Mononuclear cell (primary cell): ENCODE data around the gene HIVEP2. TPM values are rescaled to one million over a fixed set of nuclear protein-coding genes. Genes with fewer than 3 reads are reported as not detected.

Experiments
- H3K27me3 ChIP-seq: 2 replicates; pipeline ENCODE4 v1.6.0; 2011; ENCODE audit warnings: low read length, control low read depth; ENCODE audit not compliant: insufficient read depth
- H3K4me1 ChIP-seq: 2 replicates; pipeline ENCODE4 v1.5.1; 2011; ENCODE audit warnings: mild to moderate bottlenecking, low read length, control low read depth; ENCODE audit not compliant: insufficient read depth
- H3K4me3 ChIP-seq: 2 replicates; pipeline ENCODE4 v1.5.1; 2011; ENCODE audit warnings: mild to moderate bottlenecking, low read length, moderate library complexity
- H3K9me3 ChIP-seq: 2 replicates; pipeline ENCODE4 v1.5.1; 2011; ENCODE audit warnings: low read depth, mild to moderate bottlenecking, control low read depth, low read length
- total RNA-seq: library from RNA; depleted of rRNA; stranded (reverse); fragments of >200 nt; gene quantifications from one replicate; pipeline ENCODE4 v1.2.3, GENCODE V29; 2012

Gene HIVEP2
- total RNA-seq, 1 donor, result 32.0 TPM

GRCh38 chr6:142783499-142783898 is 161.5 kb downstream of the HIVEP2 start:
- no peaks in the 10 kb centered on the region for H3K9me3 ChIP-seq
- H3K4me1 ChIP-seq, result peaks cover 5% of the 10 kb centered on the region
- H3K4me3 ChIP-seq, result no peak overlapping the region
- H3K27me3 ChIP-seq, result no peaks in the 10 kb centered on the region

- no peaks in the 10 kb centered on the region for H3K27me3 ChIP-seq
- H3K4me1 ChIP-seq, result peaks cover 5% of the 10 kb centered on the region
- H3K9me3 ChIP-seq, result no peaks in the 10 kb centered on the region
- no peak overlapping the region for H3K4me3 ChIP-seq
Observed at GRCh38 chr6:142781129-142781528, 163.8 kb downstream of the HIVEP2 start.

- Histone ChIP-seq H3K4me3 (no peak overlapping the region), H3K9me3 (no peaks in the 10 kb centered on the region), H3K27me3 (no peaks in the 10 kb centered on the region), H3K4me1 (peaks cover 5% of the 10 kb centered on the region)
Observed at GRCh38 chr6:142773859-142774648, 170.9 kb downstream of the HIVEP2 start.

- peaks cover 5% of the 10 kb centered on the region for H3K4me1 ChIP-seq
- no peaks in the 10 kb centered on the region for H3K27me3 ChIP-seq
- H3K4me3 ChIP-seq, result no peak overlapping the region
- H3K9me3 ChIP-seq, result no peaks in the 10 kb centered on the region
Observed at GRCh38 chr6:142773324-142773723, 171.7 kb downstream of the HIVEP2 start.

- peaks cover 5% of the 10 kb centered on the region for H3K4me1 ChIP-seq
- H3K9me3 ChIP-seq, result no peaks in the 10 kb centered on the region
- H3K27me3 ChIP-seq, result no peaks in the 10 kb centered on the region
- H3K4me3 ChIP-seq, result no peak overlapping the region
Observed at GRCh38 chr6:142771162-142771561, 173.8 kb downstream of the HIVEP2 start.

- H3K27me3 ChIP-seq, result no peaks in the 10 kb centered on the region
- H3K9me3 ChIP-seq, result no peaks in the 10 kb centered on the region
- H3K4me1 ChIP-seq, result peaks cover 3% of the 10 kb centered on the region
- no peak overlapping the region for H3K4me3 ChIP-seq
Observed at GRCh38 chr6:142765306-142765705, 179.7 kb downstream of the HIVEP2 start.

GRCh38 chr6:142764311-142764710 is 180.7 kb downstream of the HIVEP2 start:
- Histone ChIP-seq H3K4me1 (peaks cover 3% of the 10 kb centered on the region), H3K4me3 (no peak overlapping the region), H3K27me3 (no peaks in the 10 kb centered on the region), H3K9me3 (no peaks in the 10 kb centered on the region)

GRCh38 chr6:142763205-142763604 is 181.8 kb downstream of the HIVEP2 start:
- no peak overlapping the region for H3K4me3 ChIP-seq
- no peaks in the 10 kb centered on the region for H3K9me3 ChIP-seq
- peaks cover 3% of the 10 kb centered on the region for H3K4me1 ChIP-seq
- no peaks in the 10 kb centered on the region for H3K27me3 ChIP-seq

GRCh38 chr6:142761756-142762155 is 183.2 kb downstream of the HIVEP2 start:
- no peaks in the 10 kb centered on the region for H3K27me3 ChIP-seq
- H3K4me3 ChIP-seq, result no peak overlapping the region
- H3K9me3 ChIP-seq, result no peaks in the 10 kb centered on the region
- peaks cover 3% of the 10 kb centered on the region for H3K4me1 ChIP-seq

GRCh38 chr6:142760152-142760551 is 184.8 kb downstream of the HIVEP2 start:
- Histone ChIP-seq H3K27me3 (no peaks in the 10 kb centered on the region), H3K4me1 (peaks cover 3% of the 10 kb centered on the region), H3K9me3 (no peaks in the 10 kb centered on the region), H3K4me3 (no peak overlapping the region)

GRCh38 chr6:142758629-142759025 is 186.3 kb downstream of the HIVEP2 start:
- peaks cover 3% of the 10 kb centered on the region for H3K4me1 ChIP-seq
- H3K27me3 ChIP-seq, result no peaks in the 10 kb centered on the region
- H3K9me3 ChIP-seq, result no peaks in the 10 kb centered on the region
- H3K4me3 ChIP-seq, result no peak overlapping the region

GRCh38 chr6:142757852-142758628 is 186.9 kb downstream of the HIVEP2 start:
- H3K9me3 ChIP-seq, result no peaks in the 10 kb centered on the region
- no peaks in the 10 kb centered on the region for H3K27me3 ChIP-seq
- H3K4me3 ChIP-seq, result no peak overlapping the region
- peaks cover 3% of the 10 kb centered on the region for H3K4me1 ChIP-seq

- Histone ChIP-seq H3K9me3 (no peaks in the 10 kb centered on the region), H3K4me1 (no peaks in the 10 kb centered on the region), H3K4me3 (no peak overlapping the region), H3K27me3 (no peaks in the 10 kb centered on the region)
Observed at GRCh38 chr6:142756215-142756630, 188.8 kb downstream of the HIVEP2 start.

GRCh38 chr6:142753196-142753595 is 191.8 kb downstream of the HIVEP2 start:
- Histone ChIP-seq H3K4me3 (no peak overlapping the region), H3K9me3 (no peaks in the 10 kb centered on the region), H3K27me3 (no peaks in the 10 kb centered on the region), H3K4me1 (no peaks in the 10 kb centered on the region)

GRCh38 chr6:142752348-142752747 is 192.6 kb downstream of the HIVEP2 start:
- Histone ChIP-seq H3K4me3 (no peak overlapping the region), H3K9me3 (no peaks in the 10 kb centered on the region), H3K4me1 (no peaks in the 10 kb centered on the region), H3K27me3 (no peaks in the 10 kb centered on the region)
